ENCODE data around the gene CASR. TPM values are rescaled to one million over a fixed set of nuclear protein-coding genes. Genes with fewer than 3 reads are reported as not detected.
"Not testable (repeated sequence)": the region's sequence is repeated elsewhere in the genome, so short reads cannot be mapped to it uniquely, and the experiment has no call there.

Gene CASR, protein sequence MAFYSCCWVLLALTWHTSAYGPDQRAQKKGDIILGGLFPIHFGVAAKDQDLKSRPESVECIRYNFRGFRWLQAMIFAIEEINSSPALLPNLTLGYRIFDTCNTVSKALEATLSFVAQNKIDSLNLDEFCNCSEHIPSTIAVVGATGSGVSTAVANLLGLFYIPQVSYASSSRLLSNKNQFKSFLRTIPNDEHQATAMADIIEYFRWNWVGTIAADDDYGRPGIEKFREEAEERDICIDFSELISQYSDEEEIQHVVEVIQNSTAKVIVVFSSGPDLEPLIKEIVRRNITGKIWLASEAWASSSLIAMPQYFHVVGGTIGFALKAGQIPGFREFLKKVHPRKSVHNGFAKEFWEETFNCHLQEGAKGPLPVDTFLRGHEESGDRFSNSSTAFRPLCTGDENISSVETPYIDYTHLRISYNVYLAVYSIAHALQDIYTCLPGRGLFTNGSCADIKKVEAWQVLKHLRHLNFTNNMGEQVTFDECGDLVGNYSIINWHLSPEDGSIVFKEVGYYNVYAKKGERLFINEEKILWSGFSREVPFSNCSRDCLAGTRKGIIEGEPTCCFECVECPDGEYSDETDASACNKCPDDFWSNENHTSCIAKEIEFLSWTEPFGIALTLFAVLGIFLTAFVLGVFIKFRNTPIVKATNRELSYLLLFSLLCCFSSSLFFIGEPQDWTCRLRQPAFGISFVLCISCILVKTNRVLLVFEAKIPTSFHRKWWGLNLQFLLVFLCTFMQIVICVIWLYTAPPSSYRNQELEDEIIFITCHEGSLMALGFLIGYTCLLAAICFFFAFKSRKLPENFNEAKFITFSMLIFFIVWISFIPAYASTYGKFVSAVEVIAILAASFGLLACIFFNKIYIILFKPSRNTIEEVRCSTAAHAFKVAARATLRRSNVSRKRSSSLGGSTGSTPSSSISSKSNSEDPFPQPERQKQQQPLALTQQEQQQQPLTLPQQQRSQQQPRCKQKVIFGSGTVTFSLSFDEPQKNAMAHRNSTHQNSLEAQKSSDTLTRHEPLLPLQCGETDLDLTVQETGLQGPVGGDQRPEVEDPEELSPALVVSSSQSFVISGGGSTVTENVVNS
- not detected for total RNA-seq (ENCODE audit: unreplicated experiment)
- long read RNA-seq, result 0 reads

DNA sequence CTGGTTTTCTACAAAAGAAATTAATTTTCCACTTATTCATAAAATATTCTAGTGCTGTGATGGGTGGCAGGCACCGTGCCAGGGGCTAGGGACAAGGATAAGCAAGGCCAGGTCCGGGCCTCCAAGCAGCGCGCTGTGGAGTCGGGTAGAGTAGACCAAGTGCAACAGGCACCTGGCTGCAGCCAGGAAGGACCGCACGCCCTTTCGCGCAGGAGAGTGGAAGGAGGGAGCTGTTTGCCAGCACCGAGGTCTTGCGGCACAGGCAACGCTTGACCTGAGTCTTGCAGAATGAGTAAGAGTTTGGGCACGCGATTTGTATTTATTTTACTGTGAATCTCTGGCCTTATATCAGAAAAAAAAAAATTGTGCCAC, at the start of gene CASR:
Gene CASR (plus strand): TSS at position 148 of the 372 bp plus-strand sequence. CDS start 70,522 bp downstream, outside the sequence.
- H3K4me3 Mint-ChIP-seq (ENCODE audit: unreplicated experiment), result peak within 1 kb of the TSS; percentile 84
- peaks cover 1% of the 10 kb centered on the region for H3K9me3 Mint-ChIP-seq (ENCODE audit: unreplicated experiment)
- DNase-seq, result peak; percentile 24
- TF ChIP-seq, protein P1, sequence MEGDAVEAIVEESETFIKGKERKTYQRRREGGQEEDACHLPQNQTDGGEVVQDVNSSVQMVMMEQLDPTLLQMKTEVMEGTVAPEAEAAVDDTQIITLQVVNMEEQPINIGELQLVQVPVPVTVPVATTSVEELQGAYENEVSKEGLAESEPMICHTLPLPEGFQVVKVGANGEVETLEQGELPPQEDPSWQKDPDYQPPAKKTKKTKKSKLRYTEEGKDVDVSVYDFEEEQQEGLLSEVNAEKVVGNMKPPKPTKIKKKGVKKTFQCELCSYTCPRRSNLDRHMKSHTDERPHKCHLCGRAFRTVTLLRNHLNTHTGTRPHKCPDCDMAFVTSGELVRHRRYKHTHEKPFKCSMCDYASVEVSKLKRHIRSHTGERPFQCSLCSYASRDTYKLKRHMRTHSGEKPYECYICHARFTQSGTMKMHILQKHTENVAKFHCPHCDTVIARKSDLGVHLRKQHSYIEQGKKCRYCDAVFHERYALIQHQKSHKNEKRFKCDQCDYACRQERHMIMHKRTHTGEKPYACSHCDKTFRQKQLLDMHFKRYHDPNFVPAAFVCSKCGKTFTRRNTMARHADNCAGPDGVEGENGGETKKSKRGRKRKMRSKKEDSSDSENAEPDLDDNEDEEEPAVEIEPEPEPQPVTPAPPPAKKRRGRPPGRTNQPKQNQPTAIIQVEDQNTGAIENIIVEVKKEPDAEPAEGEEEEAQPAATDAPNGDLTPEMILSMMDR (IDR thresholded peaks at IDR 0.05; ENCODE audit: partially characterized antibody, unreplicated experiment), result no peak
- no peaks in the 10 kb centered on the region for H3K36me3 Mint-ChIP-seq (ENCODE audit: unreplicated experiment)
- peaks cover 3% of the 10 kb centered on the region for H3K4me1 Mint-ChIP-seq (ENCODE audit: low read depth, unreplicated experiment)
- peaks cover 10% of the 10 kb centered on the region for H3K27me3 Mint-ChIP-seq (ENCODE audit: unreplicated experiment)
- H3K27ac Mint-ChIP-seq (ENCODE audit: unreplicated experiment), result no peak within 1 kb of the TSS

DNA sequence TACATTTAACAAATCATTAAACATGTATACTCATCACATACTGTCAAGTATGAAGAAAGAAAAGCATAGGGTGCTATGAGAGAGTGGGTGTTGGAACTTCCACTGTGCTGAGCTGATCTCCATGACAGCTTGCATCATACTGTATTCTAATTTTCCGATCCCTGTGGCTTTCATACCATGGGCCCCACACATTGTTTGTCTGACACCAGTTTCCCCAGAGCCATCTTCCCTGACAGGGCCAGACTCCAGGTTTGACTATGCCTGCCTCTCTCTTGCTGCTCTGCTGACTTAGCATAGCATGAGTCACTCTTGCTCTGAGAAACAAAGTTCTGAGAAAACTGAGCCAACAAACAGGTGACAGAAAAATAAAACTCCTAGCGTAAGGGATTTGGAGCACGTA, 37.0 kb upstream of the CASR start:
- Mint-ChIP-seq H3K9me3 (ENCODE audit: unreplicated experiment) (peaks cover 4% of the 10 kb centered on the region), H3K4me3 (ENCODE audit: unreplicated experiment) (no peak overlapping the region), H3K27me3 (ENCODE audit: unreplicated experiment) (no peaks in the 10 kb centered on the region), H3K36me3 (ENCODE audit: unreplicated experiment) (peaks cover 7% of the 10 kb centered on the region), H3K4me1 (ENCODE audit: low read depth, unreplicated experiment) (no peaks in the 10 kb centered on the region), H3K27ac (ENCODE audit: unreplicated experiment) (no peak overlapping the region)
- DNase-seq, result no peak
- TF ChIP-seq, protein P1 (IDR thresholded peaks at IDR 0.05; ENCODE audit: partially characterized antibody, unreplicated experiment), result no peak

DNA sequence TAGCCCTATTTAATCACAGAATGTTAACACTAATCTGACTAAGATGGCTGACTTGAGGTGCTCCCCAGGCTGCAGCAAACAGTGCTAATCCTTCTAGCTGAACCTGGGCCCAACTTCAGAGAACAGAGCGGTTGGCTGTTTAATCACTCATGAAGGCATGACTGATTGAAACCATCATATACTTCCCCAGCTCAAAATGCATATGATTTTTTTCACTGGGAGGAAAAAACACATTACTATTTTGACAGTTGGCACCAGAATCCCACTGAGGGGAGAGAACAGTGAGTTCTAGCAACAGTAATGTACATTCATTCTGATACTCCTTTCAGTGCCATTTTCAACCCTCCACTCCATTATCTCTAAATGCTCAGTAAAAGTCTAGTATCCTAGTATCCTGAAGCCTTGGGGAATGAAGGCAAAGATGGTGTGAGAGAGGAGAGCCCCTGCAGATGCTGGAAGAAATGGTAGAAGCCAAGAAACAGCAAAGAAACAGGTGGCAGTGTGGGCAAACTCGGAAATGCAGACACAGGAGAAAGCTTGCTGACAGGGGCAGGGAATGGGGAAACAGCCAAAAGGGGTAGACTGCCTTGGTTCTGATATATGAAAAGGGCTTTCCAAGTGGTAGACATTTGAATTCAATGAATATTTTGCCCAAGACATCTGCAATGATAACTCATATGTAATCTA, 34.4 kb upstream of the CASR start:
- TF ChIP-seq, protein P1 (IDR thresholded peaks at IDR 0.05; ENCODE audit: partially characterized antibody, unreplicated experiment), result no peak
- H3K4me1 Mint-ChIP-seq (ENCODE audit: low read depth, unreplicated experiment), result no peaks in the 10 kb centered on the region
- DNase-seq, result no peak
- no peaks in the 10 kb centered on the region for H3K36me3 Mint-ChIP-seq (ENCODE audit: unreplicated experiment)
- no peak overlapping the region for H3K4me3 Mint-ChIP-seq (ENCODE audit: unreplicated experiment)
- no peaks in the 10 kb centered on the region for H3K27me3 Mint-ChIP-seq (ENCODE audit: unreplicated experiment)
- peaks cover 4% of the 10 kb centered on the region for H3K9me3 Mint-ChIP-seq (ENCODE audit: unreplicated experiment)
- no peak overlapping the region for H3K27ac Mint-ChIP-seq (ENCODE audit: unreplicated experiment)

DNA sequence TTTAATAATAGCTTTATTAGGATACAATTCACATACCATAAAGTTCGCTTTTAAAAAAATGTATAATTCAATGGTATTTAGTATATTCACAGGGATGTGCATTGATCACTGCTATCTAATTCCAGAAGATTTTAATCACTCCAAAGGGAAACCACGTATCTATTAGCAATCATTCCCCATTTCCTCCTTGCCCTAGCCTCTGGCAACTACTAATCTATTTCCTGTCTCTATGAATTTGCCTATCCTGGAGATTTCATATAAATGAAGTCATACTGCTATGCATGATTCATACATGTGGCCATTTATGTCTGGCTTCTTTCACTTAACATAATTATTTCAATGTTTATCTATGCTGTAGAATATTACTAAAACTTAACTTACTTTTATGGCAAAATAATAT, 32.0 kb upstream of the CASR start:
- Mint-ChIP-seq H3K4me1 (ENCODE audit: low read depth, unreplicated experiment) (no peaks in the 10 kb centered on the region), H3K36me3 (ENCODE audit: unreplicated experiment) (peaks cover 8% of the 10 kb centered on the region), H3K4me3 (ENCODE audit: unreplicated experiment) (no peak overlapping the region), H3K27me3 (ENCODE audit: unreplicated experiment) (no peaks in the 10 kb centered on the region), H3K9me3 (ENCODE audit: unreplicated experiment) (peaks cover 8% of the 10 kb centered on the region), H3K27ac (ENCODE audit: unreplicated experiment) (no peak overlapping the region)
- DNase-seq, result no peak
- TF ChIP-seq, protein P1 (IDR thresholded peaks at IDR 0.05; ENCODE audit: partially characterized antibody, unreplicated experiment), result no peak

DNA sequence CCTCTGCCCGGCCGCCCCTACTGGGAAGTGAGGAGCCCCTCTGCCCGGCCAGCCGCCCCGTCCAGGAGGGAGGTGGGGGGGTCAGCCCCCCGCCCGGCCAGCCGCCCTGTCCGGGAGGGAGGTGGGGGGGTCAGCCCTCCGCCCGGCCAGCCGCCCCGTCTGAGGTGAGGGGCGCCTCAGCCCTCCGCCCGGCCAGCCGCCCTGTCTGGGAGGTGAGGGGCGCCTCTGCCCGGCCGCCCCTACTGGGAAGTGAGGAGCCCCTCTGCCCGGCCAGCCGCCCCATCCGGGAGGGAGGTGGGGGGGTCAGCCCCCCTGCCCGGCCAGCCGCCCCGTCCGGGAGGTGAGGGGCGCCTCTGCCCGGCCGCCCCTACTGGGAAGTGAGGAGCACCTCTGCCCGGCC, 18.5 kb upstream of the CASR start:
- not testable (repeated sequence) for H3K4me3 Mint-ChIP-seq (ENCODE audit: unreplicated experiment); H3K27ac Mint-ChIP-seq (ENCODE audit: unreplicated experiment); H3K27me3 Mint-ChIP-seq (ENCODE audit: unreplicated experiment); H3K9me3 Mint-ChIP-seq (ENCODE audit: unreplicated experiment); H3K36me3 Mint-ChIP-seq (ENCODE audit: unreplicated experiment); H3K4me1 Mint-ChIP-seq (ENCODE audit: low read depth, unreplicated experiment); DNase-seq
